Uterus (tissue), 2 donors: Measurements from ENCODE around the gene SLC25A22.

Experiments
- CTCF ChIP-seq, 4 experiments: fragments of 200-600 bp in 2 of 4; fragments of 450-650 bp in 2 of 4; sonication (generic) in 2 of 4; IDR thresholded peaks; one replicate each; pipeline ENCODE4 v1.5.1; 2016 to 2019; ENCODE audit warnings: antibody characterized with exemption in 4 of 4, mild to moderate bottlenecking in 2 of 4, moderate library complexity in 1 of 4
- POLR2A ChIP-seq, 2 donors: fragments of 450-650 bp; IDR thresholded peaks; one replicate each; pipeline ENCODE4 v1.6.1; 2016; ENCODE audit warnings: antibody characterized with exemption in 2 of 2, mild to moderate bottlenecking in 1 of 2, moderate library complexity in 1 of 2

- TF ChIP-seq CTCF (IDR thresholded peaks at IDR 0.05) (no peak), POLR2A (IDR thresholded peaks at IDR 0.05) (no peak)
These were observed 4.8 kb upstream of the SLC25A22 start for GRCh38 chr11:802693-803466.
